ENCODE results near the gene TMEM44.

Gene TMEM44

DNA sequence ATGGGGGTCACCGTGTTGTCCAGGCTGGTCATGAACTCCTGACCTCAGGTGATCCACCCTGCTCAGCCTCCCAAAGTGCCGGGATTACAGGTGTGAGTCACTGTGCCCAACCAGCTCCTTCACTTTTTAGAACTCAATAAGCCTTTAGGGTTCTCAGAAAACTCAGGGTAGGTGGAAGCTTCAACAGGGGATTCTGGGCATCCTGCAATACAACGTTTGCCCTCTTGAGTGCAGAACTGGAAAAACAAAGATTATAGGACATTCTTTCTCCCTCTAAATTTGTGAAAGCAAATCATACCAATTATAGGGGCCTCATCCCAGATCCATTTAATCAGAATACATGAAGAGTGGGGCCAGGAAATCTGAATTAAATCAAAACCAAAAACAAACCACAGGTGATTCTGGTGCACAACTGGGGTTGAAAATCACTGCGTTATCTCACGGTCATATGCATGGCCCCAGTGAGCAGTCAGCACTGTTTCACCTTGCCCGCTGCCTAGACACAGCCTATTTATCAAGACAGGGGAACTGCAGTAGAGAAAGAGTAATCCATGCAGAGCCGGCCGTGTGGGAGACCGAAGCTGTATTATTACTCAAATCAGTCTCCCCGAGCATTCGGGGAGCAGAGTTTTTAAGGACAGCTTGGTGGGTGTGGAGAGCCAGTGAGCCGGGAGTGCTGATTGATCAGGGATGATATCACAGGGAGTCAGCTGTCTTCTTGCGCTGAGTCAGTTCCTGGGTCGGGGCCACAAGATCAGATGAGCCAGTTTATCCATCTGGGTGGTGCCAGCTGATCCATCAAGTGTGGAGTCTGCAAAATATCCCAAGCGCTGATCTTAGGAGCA lies 58.4 kb downstream of the TMEM44 start:
- no peaks in the 10 kb centered on the region for H3K9me3 ChIP-seq (ENCODE audit: control insufficient read depth, insufficient read depth, low read depth, low read length)
- CTCF ChIA-PET = interaction anchor here (0.5 to 5.4 kb wide), 7 partner anchors 9 to 174 kb away, joined by 3 to 49 read pairs (median 4); no protein-coding TSS in a partner anchor
- no peaks in the 10 kb centered on the region for H3K36me3 ChIP-seq (ENCODE audit: control insufficient read depth in 2 of 2, insufficient read depth in 1 of 2, low read length in 2 of 2)
- POLR2A ChIA-PET = interaction anchor here (0.6 to 0.7 kb wide), 2 partner anchors 103 to 1784 kb away, joined by 3 to 4 read pairs; no protein-coding TSS in a partner anchor
- TF ChIP-seq ZEB2 (tag by site-specific recombination; IDR thresholded peaks at IDR 0.05) = 0 out of 2 replicates have a peak, but pooled peaks have one; percentile 29
- TF ChIP-seq ZNF23 (tag by site-specific recombination; IDR thresholded peaks at IDR 0.05; ENCODE audit: borderline replicate concordance) = no peak
- peak; percentile 29; the same call in 1 of the 2 replicates for TF ChIP-seq ZNF394 (tag by site-specific recombination; IDR thresholded peaks at IDR 0.05; ENCODE audit: borderline replicate concordance)
- TF ChIP-seq ZNF2 (tag by site-specific recombination; IDR thresholded peaks at IDR 0.05) = no peak
- TF ChIP-seq ZNF211 (tag by site-specific recombination; IDR thresholded peaks at IDR 0.05; ENCODE audit: low read depth) = no peak
- peak; percentile 44; the same call in 1 of the 2 replicates for TF ChIP-seq ZNF629 (tag by site-specific recombination; IDR thresholded peaks at IDR 0.05)
- TF ChIP-seq ZNF558 (tag by site-specific recombination; IDR thresholded peaks at IDR 0.05) = no peak
- TF ChIP-seq ZBTB20 (tag by site-specific recombination; IDR thresholded peaks at IDR 0.05) = 0 out of 2 replicates have a peak, but pooled peaks have one; percentile 26
- H3K27ac ChIP-seq (ENCODE audit: extremely low read depth, low read depth, low read length) = no peak overlapping the region
- no peaks in the 10 kb centered on the region for H3K4me1 ChIP-seq (ENCODE audit: control insufficient read depth, insufficient read depth, low read length)
- no peak overlapping the region for H3K4me3 ChIP-seq (ENCODE audit: low read depth, low read length)

- Histone ChIP-seq H3K4me1 (ENCODE audit: control insufficient read depth, insufficient read depth, low read length) (no peaks in the 10 kb centered on the region), H3K36me3 (ENCODE audit: control insufficient read depth in 2 of 2, insufficient read depth in 1 of 2, low read length in 2 of 2) (no peaks in the 10 kb centered on the region), H3K9me3 (ENCODE audit: control insufficient read depth, insufficient read depth, low read depth, low read length) (no peaks in the 10 kb centered on the region), H3K27ac (ENCODE audit: extremely low read depth, low read depth, low read length) (no peak overlapping the region), H3K4me3 (ENCODE audit: low read depth, low read length) (no peak overlapping the region)
- ChIA-PET POLR2A (interaction anchor here (0.7 kb wide), 1 partner anchor 102 kb away, joined by 4 read pairs; no protein-coding TSS in a partner anchor), CTCF (interaction anchor here (0.8 to 5.4 kb wide), 7 partner anchors 21 to 143 kb away, joined by 3 to 49 read pairs (median 5); no protein-coding TSS in a partner anchor)
- no peak for TF ChIP-seq ZNF140 (tag by site-specific recombination; IDR thresholded peaks at IDR 0.05)
- peak; percentile 29; the same call in 1 of the 2 replicates for TF ChIP-seq ZNF394 (tag by site-specific recombination; IDR thresholded peaks at IDR 0.05; ENCODE audit: borderline replicate concordance)
- 0 out of 2 replicates have a peak, but pooled peaks have one; percentile 25 for TF ChIP-seq ZNF366 (tag by site-specific recombination; conservative IDR thresholded peaks at IDR 0.05)
- TF ChIP-seq ZNF664 (tag by site-specific recombination; IDR thresholded peaks at IDR 0.05) = peak; percentile 92
- no peak for TF ChIP-seq ZNF324 (tag by site-specific recombination; IDR thresholded peaks at IDR 0.05)
- TF ChIP-seq ZNF654 (tag by site-specific recombination; IDR thresholded peaks at IDR 0.05; ENCODE audit: low read depth) = peak; percentile 66
- TF ChIP-seq ZNF658 (tag by site-specific recombination; IDR thresholded peaks at IDR 0.05) = no peak
- no peak for TF ChIP-seq ZNF416 (tag by site-specific recombination; IDR thresholded peaks at IDR 0.05)
- TF ChIP-seq ZNF600 (tag by site-specific recombination; IDR thresholded peaks at IDR 0.05) = peak; percentile 67
- no peak for TF ChIP-seq ZNF514 (tag by site-specific recombination; IDR thresholded peaks at IDR 0.05)
- TF ChIP-seq, protein P1, sequence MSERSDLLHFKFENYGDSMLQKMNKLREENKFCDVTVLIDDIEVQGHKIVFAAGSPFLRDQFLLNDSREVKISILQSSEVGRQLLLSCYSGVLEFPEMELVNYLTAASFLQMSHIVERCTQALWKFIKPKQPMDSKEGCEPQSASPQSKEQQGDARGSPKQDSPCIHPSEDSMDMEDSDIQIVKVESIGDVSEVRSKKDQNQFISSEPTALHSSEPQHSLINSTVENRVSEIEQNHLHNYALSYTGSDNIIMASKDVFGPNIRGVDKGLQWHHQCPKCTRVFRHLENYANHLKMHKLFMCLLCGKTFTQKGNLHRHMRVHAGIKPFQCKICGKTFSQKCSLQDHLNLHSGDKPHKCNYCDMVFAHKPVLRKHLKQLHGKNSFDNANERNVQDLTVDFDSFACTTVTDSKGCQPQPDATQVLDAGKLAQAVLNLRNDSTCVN (tag by site-specific recombination; optimal IDR thresholded peaks at IDR 0.05) = peak; percentile 9
Measured at GRCh38 chr3:194573680-194574437, 59.4 kb downstream of the TMEM44 start.

Data from HEK293 (cell line).